OCI-LY7 (cell line): ENCODE data around the gene TMEM255B.

Experiments
- EZH2phosphoT487 ChIP-seq: fragments of 200-600 bp; sonication (generic); IDR thresholded peaks from 2 replicates; pipeline ENCODE4 v1.6.1; 2018; ENCODE audit warnings: low read depth, borderline replicate concordance, mild to moderate bottlenecking, mixed run types, antibody characterized with exemption, low read length, moderate library complexity, mixed read lengths
- TF ChIP-seq, protein P1 (sequence below): fragments of 200-600 bp; sonication (generic); conservative IDR thresholded peaks from 2 replicates; pipeline ENCODE4 v1.5.1; 2014; ENCODE audit warnings: mild to moderate bottlenecking, antibody characterized with exemption, low read length, moderate library complexity, mixed read lengths

DNA sequence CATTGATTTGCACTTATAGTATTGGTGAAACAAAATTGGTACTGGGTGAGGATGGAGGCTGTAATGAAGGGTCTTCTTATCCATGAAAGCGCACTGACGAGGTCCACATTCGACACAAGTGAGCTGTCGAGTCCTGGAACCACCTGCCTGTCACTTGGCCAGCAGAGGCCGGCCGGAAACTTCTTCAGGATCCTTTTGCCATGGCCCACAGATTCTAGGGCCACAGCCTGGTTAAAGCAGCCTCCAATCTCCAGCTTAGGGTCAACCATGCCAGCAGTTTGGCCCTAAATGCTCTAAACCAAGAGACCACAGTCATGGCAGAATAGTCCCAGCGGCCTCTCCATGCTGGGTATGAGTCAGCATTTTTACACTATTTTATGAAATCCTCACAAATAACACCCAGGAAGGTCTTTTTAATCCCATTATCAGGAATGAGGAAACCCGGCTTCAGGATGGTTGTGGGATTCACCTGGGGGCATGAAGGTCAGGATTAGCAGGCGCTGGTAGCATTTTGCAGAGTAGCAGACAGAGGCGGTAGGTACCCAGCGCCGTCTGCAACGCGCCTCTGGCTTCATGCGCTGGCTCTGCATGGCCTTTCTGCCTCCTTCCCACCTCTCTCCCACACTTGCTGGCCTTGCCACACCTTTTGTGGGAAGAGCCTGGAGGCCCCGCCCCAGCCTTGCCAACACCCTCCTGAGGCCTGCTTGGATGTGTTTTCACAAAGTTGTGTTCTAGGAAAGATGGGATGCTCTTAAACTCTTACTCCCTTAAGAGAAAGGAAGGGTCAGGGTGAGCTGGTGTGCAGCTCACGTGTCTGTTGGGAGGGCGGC lies 89.6 kb downstream of the TMEM255B start:
- TF ChIP-seq, protein P1, sequence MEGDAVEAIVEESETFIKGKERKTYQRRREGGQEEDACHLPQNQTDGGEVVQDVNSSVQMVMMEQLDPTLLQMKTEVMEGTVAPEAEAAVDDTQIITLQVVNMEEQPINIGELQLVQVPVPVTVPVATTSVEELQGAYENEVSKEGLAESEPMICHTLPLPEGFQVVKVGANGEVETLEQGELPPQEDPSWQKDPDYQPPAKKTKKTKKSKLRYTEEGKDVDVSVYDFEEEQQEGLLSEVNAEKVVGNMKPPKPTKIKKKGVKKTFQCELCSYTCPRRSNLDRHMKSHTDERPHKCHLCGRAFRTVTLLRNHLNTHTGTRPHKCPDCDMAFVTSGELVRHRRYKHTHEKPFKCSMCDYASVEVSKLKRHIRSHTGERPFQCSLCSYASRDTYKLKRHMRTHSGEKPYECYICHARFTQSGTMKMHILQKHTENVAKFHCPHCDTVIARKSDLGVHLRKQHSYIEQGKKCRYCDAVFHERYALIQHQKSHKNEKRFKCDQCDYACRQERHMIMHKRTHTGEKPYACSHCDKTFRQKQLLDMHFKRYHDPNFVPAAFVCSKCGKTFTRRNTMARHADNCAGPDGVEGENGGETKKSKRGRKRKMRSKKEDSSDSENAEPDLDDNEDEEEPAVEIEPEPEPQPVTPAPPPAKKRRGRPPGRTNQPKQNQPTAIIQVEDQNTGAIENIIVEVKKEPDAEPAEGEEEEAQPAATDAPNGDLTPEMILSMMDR = no peak
- TF ChIP-seq EZH2phosphoT487 = no peak
